NCI-H510A (cell line): ENCODE measurements around the gene CA5A.
"Not testable (repeated sequence)": the region's sequence is repeated elsewhere in the genome, so short reads cannot be mapped to it uniquely, and the experiment has no call there.

ENCODE experiments used
- DNase-seq: peaks from one replicate; lab custom pipeline; 2025; lab: John Stamatoyannopoulos, UW

Gene CA5A

DNA sequence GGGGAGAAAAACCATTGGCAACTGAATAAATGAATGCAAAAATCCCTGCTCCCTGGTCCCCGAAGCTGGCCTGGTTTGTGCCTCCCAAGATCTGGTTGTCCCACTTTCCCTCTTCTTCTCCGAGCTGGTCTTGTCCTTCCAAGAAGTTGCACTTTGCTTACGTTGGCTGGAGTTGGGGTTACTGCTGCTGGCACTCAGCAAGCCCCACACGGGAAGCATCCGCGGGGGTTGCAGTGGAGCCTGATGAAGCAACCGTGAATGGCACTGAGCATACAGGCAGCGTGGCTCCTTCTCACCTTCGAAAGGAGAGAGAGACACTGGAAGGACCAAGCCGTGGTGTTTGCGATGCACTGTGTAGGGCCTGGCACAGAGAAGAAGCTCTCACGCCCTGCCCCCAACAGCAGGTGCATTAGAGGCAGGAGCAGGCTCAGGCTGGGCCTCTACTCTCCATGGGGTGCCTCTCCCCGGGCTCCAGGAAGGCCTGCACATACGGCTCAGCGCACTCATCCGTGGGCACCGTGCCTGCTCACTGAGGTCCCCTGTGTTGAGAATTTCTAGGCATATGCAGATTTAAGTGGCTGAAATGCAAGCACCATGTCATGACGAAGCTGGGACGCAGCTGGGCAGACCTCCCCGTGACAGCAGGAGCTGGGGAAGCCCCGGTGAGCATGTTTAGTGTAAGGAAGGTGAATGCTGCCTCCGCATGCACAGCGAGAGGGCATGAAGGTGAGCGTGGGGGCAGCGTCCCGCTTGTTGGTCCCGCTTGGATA lies 12.1 kb downstream of the CA5A start:
- DNase-seq: peak; percentile 81

DNA sequence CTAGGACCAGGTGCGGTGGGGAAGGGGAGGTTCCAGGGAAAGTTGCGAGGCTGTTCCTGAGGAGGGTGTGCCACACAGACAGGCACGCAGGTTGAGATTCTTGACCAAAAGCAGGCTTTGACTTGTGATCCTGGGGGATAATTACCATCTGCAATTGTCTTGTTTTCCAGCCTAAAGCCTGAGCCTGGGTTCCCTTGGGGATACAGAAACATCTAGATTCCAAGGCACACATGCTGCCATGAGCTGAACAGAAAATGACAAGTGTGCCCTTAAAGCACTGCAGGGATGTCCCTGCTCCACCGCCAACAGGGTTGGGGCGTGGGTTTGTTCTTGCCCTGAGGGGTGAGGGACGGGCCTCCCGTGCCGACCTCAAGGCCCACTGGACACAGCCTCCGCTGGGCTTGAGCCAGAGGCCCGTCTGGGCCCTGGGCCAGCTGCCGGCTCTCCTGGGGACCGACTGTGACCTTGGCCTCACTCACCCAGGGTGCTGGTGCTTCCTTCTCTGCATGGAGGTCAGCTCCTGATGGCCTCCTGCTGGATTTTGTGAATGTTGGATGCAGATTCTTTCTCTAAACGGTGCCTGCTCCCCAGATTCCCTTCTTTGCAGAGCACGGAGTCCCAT lies 14.0 kb downstream of the CA5A start:
- DNase-seq: no peak

DNA sequence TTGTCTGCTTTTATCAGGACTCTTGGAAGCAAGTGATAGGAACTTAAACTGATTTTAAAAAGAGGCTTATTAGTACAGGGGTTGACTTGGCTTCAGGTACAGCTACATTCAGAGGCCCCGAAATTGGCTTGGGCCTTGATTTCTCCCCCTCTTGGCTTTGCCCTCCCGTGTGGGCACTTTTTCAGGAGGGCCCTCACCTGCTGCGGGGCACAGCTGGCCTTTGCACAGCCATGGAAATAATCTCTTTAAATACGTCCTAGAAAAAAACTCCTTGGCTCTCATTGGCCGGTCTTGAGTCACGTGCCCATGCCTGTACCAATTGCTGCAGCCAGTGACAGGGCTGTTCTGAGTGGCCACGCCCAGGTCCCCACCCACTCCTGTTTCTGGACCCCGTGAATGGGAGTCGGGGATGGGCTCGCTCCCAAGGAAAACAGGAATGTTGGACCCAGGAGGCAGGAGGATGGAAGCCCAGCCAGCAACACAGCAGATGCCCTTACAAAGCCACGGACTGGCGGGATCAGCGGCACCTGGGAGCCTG lies 15.0 kb downstream of the CA5A start:
- DNase-seq: no peak

GRCh38 chr16:87919681-87919994 lies 16.7 kb downstream of the CA5A start:
- no peak for DNase-seq

DNA sequence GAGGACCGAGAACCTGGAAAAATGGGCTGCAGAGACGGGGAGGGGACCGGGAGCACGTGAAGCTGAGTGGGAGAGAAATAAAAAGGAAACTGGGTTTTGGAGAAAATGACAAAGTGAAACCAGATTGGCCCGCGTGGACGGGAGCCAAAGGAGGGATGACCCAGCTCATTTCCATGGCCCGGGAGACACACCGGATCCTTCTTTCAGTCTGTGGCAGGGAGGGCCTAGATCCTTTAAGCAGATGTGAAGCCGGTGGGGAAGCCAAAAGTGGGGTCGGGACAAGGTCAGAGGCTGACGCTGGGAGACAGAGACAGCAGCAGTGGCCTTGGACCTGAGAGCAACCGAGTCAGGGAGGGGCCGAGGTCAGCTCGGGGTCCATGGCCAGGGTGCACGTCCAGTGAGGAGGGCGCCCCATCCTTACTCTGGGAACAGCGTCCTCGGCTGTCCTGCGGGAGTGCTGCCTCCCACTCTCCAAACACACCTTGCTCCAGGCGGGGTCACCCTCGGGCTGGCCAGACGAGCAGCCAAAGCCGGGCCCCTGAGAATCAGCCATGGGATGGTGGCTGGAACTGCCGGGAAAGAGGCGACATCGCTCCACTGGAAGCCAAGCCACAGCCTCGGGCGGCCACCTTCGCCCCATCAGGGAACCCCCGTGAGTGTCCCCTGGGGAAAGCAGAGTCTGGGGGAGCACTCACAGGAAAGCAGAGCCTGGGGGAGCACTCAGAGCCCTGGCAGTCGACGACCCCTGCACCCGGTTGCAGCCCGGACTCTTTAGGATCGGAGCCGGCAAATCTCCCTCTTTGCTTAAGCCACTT lies 17.3 kb downstream of the CA5A start:
- DNase-seq: no peak

DNA sequence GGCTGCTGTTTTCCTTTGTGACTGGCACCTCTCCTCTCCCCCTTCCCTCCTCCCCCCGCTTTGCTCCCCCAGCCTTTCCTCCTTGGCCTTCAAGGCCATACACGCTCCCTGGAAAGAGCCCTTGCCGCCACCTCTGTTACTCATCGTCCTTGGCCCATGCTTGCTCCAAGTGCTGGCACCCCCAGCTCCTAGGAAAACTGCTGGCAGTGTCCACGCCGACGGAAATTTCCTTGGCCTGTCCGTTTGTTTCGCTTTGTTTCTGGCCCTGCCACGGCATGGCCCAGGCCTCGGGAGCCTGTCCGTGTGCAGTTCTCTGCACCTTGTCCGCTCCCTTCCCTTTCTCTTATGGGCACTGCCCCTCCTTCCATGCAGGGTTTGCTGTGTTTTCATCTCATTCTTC lies 18.0 kb downstream of the CA5A start:
- no peak for DNase-seq

DNA sequence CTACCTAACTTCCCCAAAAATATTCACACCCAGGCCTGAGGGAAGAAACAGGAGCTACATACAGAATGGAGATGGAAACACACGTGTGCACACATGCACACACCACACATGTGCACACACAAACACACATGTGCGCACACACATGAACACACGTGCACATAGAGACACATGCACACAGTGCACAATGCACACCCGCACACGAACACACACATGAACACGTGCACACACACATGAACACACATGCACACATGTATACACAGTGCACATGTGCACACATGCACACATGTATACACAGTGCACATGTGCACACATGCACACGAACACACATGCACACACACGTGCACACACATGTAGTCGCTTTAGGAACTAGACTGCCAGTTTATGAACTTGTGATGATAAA lies 18.8 kb downstream of the CA5A start:
- DNase-seq: no peak

DNA sequence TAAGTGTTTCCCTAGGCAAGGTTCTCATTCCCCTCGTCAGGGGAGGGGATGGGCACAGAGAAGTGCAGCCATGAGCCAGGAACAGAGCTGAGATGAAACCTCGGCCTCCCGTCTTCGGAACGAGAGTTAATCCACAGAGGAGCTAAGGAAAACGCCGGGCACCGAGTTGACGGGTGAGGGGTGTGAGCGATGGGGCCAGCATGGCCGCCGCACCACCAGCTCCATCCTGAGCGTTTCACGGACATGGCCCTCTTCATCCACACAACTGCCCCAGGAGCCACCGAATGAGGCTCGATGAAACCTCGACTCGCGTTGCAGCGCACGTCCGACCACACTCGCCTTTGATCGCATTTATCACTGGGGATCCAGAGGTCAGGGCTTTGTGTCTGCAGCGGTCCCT lies 21.5 kb downstream of the CA5A start:
- no peak for DNase-seq

DNA sequence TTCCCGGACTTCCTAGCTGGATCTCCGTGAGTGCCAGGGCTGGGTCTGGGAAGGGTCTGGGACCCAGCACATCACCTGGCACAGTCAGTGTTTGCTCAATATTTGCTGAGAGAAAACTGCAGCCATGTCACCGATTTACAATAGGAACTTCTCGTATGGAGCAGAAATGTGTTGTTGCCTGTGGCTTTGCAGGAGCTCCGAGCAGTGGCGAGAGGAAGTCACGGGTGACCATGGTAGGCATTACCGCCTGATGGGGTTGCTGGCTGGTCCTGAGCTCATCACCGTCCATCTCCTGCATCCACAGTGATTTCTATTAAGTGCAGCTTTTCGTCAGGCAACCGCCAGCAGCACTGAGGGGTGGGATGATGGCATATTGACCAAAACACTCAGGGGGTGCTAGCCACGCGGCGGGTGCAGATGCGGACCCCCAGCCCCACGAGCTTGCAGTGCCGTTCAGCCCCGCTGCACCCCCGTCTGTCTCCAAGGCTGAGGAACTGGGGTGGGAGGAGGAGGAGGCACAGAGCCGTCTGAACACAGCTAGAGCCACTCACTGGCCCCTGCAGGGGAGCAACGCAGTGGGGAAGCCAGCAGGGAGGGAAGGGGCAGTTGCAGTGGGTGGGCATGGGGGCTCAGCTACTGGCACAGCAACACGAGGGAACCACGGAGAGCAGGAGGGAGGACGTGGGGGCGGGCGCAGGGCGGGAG lies 22.2 kb downstream of the CA5A start:
- DNase-seq: not testable (repeated sequence)

- not testable (repeated sequence) for DNase-seq
These were observed 23.6 kb downstream of the CA5A start for GRCh38 chr16:87912691-87913090.

- DNase-seq: peak; percentile 59
These were observed 25.1 kb downstream of the CA5A start for GRCh38 chr16:87911106-87911763.

GRCh38 chr16:87909203-87909935 lies 27.0 kb downstream of the CA5A start:
- not testable (repeated sequence) for DNase-seq

- DNase-seq: not testable (repeated sequence)
These were observed 28.2 kb downstream of the CA5A start for GRCh38 chr16:87908101-87908500.

DNA sequence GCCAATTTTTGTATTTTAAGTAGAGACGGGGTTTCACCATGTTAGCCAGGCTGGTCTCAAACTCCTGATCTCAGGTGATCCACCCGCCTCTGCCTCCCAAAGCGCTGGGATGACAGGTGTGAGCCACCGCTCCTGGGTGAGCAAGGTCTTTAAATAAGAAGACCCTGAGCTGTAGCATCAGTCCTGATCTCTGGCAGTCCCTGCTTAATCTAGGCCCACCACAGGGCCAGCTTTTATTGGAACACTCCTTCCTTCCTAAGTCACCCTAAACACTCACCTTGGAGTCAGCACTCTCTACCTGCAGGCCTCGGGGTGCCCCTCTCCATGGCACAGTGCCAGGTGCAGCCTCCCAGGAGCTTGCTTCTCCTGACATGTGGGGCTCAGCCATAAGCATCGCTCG lies 30.8 kb downstream of the CA5A start:
- DNase-seq: not testable (repeated sequence)

DNA sequence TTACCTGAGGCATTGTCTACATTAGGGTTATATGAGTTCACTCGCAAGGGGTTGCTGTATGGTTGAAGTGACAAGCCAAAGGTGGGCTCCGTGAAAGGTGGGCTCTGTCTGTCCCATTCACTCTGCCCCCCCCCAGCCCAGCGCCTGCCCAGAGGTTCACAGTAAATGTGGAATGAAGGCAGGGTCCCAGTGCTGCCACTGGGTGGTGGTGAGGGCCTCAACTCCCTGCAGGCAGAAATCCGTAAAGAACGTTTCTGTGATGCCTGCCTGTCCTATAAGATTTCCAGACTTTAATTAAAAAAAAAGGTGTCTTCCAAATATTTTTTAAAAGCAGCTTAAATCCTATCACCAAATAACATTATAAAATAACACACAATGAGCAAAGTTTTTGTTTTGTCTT lies 31.4 kb downstream of the CA5A start:
- not testable (repeated sequence) for DNase-seq

DNA sequence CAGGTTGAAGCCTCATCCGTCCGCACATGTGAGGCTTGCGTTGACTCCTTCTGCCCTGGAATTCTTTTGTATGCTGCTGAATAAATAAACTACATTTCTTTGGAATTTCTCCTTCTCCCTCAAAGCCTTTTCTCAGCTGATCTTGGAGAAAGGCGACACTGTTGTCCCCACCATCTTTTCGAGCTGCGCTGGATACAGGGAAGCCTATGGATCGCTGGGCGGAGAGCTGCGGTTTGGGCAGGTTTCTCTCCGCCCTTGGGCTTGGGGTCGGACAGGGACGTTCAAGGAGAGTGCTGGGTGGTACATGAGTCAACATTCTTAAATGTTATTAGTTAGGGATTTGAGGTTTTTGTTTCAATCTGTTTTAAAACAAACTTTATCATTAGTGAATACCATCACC lies 35.8 kb downstream of the CA5A start:
- DNase-seq: not testable (repeated sequence)

DNA sequence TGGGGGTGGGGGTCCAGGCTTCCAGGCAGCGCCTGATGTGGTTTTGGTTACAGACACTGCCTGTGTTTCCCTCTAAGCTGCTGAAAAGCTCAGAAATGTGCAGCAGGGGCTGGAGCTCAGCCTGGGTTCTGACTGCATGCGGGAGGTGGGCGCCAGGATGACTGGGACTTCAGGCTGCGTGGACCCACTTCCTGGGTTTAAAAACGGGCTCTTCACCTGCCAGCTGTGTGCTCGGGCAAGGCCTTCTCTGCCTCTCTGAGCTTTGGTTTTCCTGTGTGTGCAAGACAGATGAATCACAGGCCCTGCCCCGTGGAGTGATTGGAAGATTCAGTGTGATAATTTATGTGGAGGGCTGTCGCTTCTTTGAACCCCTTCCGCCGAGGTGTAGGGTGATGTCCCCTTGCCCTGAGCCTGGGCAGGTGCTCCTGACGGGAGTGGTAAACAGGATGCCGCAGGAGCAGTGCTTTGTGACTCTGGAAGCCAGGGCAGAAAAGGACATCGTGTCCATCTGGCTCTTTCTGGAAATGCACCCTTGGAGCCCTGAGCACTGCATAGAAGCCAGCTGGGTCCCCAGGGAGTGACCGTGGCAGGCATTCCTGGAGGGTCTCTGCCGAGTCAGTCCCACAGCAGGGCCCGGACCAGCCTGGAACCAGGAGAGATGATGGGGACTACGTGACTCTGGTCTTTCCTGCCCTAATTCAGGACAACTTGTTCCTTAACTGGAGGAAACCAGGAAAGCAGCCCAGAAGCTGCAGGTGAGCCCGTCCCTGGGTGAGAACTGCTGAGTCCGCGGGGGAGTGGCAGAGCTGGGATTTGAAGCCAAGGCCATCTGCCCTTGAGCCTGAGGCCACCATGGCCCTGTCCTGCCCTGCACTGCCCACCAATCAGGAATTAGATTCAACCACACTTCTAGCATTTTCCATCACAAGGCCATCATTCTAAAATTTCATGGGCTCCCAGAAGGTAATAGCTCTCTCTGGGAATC lies 38.5 kb downstream of the CA5A start:
- no peak for DNase-seq

- DNase-seq: not testable (repeated sequence)
These were observed 39.3 kb downstream of the CA5A start for GRCh38 chr16:87896924-87897520.
